Measurements from ENCODE around the gene LIPG. TPM values are rescaled to one million over a fixed set of nuclear protein-coding genes. Genes with fewer than 3 reads are reported as not detected.

LIPG gene
- total RNA-seq, 1 experiment from 2014 or later: 57.8 TPM

DNA sequence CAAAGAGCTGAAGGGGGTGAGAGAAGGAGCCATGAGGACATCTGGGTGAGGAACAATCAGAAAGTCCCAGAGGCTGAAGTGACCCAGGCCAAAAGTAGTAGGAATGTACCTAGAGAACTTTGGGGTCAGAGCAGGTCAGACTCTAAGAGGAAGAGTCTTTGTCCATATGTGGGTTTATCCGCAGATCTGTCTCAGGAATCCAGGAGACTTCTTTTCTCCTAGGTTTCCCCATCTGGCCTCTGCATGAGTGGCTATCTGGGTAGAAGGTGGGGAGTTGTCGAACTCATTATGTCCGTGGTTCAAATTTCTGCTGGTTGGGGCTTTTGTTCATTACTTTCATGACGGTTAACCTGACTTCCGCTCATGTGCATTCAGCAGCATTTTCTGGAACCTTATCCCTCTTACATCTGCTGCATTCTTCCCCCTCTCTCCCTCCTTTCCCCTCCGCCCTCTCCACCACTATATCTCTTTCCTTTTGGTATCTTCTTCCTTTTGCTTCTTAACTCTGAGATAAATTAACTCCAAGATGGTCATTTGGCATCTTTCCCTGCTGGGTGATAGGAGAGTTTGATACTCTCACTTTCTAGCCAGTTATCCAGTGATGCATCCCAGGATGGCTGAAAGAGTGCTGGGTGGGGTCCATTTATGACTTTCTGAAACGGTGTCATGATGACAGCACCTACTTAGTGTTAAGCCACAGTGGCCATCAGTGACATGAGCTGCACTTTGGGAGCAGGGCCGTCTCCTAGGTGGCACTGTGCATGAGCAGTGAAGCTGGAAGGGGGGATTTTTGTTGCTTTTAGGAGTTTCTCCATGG, 2.1 kb downstream of the LIPG start:
- TF ChIP-seq CTCF (IDR thresholded peaks at IDR 0.05; ENCODE audit: unreplicated experiment): no peak
- intact Hi-C loops (cut with micrococcal nuclease): loop anchor here (2.0 kb wide), 1 partner anchor 127 kb away; no protein-coding TSS in a partner anchor
- H3K9me3 Mint-ChIP-seq (ENCODE audit: unreplicated experiment): no peaks in the 10 kb centered on the region
- CTCF ChIA-PET: interaction anchor here (1.4 kb wide), 1 partner anchor 165 kb away, joined by 3 read pairs; no protein-coding TSS in a partner anchor
- peak overlapping the region; percentile 66 for H3K4me3 Mint-ChIP-seq (ENCODE audit: unreplicated experiment)
- H3K27ac Mint-ChIP-seq (ENCODE audit: low read depth, unreplicated experiment): no peak overlapping the region
- DNase-seq (ENCODE audit: unreplicated experiment): no peak
- BruUV-seq (replicated peaks): no TSS peak
- POLR2A ChIA-PET: interaction anchor here (0.7 to 1.3 kb wide), 3 partner anchors 22 to 168 kb away, joined by 3 to 4 read pairs (median 3); partner anchors contain the start of gene C18orf32
- peaks cover 10% of the 10 kb centered on the region for H3K36me3 Mint-ChIP-seq (ENCODE audit: insufficient read depth, unreplicated experiment)
- peaks cover 49% of the 10 kb centered on the region for H3K4me1 Mint-ChIP-seq (ENCODE audit: insufficient read depth, unreplicated experiment)
- no peaks in the 10 kb centered on the region for H3K27me3 Mint-ChIP-seq (ENCODE audit: insufficient read depth, unreplicated experiment)

DNA sequence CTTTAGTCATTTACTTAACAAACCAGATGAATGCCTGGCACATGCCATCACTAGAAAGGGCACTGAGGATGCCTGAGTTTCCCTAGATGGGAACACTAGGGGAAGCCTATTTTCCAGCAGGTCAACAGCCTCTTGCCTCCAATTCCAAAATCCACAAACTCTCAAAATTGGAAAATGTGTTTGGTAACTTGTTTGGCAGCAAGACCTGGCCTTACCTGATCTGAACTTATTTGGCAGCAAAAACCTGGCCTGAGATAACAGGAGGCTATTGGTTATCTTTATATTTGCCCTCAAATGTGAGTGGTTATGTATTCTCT, 2.6 kb downstream of the LIPG start:
- intact Hi-C loops (cut with micrococcal nuclease): no loop called here
- H3K27me3 Mint-ChIP-seq (ENCODE audit: insufficient read depth, unreplicated experiment): no peaks in the 10 kb centered on the region
- POLR2A ChIA-PET: interaction anchor here (0.8 kb wide), 1 partner anchor 77 kb away, joined by 3 read pairs; the partner anchor contains the start of gene C18orf32
- no peak for TF ChIP-seq CTCF (IDR thresholded peaks at IDR 0.05; ENCODE audit: unreplicated experiment)
- H3K4me3 Mint-ChIP-seq (ENCODE audit: unreplicated experiment): no peak overlapping the region
- peaks cover 55% of the 10 kb centered on the region for H3K4me1 Mint-ChIP-seq (ENCODE audit: insufficient read depth, unreplicated experiment)
- H3K36me3 Mint-ChIP-seq (ENCODE audit: insufficient read depth, unreplicated experiment): peaks cover 10% of the 10 kb centered on the region
- DNase-seq (ENCODE audit: unreplicated experiment): no peak
- CTCF ChIA-PET: no interaction called here
- H3K27ac Mint-ChIP-seq (ENCODE audit: low read depth, unreplicated experiment): no peak overlapping the region
- BruUV-seq (replicated peaks): no TSS peak
- no peaks in the 10 kb centered on the region for H3K9me3 Mint-ChIP-seq (ENCODE audit: unreplicated experiment)

DNA sequence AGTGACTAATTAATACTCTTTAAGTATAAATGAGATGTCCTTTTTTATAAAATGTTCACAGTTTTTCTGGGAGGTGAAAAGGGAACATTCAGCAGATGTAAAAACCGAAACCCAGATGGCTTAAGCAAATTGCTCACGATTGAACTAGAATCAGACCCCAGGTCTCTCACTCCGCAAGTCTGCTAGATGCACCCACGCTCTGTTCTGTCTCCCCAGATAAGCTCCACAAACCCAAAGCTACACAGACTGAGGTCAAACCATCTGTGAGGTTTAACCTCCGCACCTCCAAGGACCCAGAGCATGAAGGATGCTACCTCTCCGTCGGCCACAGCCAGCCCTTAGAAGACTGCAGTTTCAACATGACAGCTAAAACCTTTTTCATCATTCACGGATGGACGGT, 3.2 kb downstream of the LIPG start:
- TF ChIP-seq CTCF (IDR thresholded peaks at IDR 0.05; ENCODE audit: unreplicated experiment): no peak
- Mint-ChIP-seq H3K9me3 (ENCODE audit: unreplicated experiment) (no peaks in the 10 kb centered on the region), H3K4me3 (ENCODE audit: unreplicated experiment) (no peak overlapping the region), H3K4me1 (ENCODE audit: insufficient read depth, unreplicated experiment) (peaks cover 61% of the 10 kb centered on the region), H3K36me3 (ENCODE audit: insufficient read depth, unreplicated experiment) (peaks cover 10% of the 10 kb centered on the region), H3K27me3 (ENCODE audit: insufficient read depth, unreplicated experiment) (no peaks in the 10 kb centered on the region), H3K27ac (ENCODE audit: low read depth, unreplicated experiment) (no peak overlapping the region)
- CTCF ChIA-PET: interaction anchor here (0.6 to 1.9 kb wide), 3 partner anchors 199 to 293 kb away, joined by 3 to 10 read pairs (median 4); no protein-coding TSS in a partner anchor
- intact Hi-C loops (cut with micrococcal nuclease): no loop called here
- no peak for DNase-seq (ENCODE audit: unreplicated experiment)
- no TSS peak for BruUV-seq (replicated peaks)
- POLR2A ChIA-PET: no interaction called here

DNA sequence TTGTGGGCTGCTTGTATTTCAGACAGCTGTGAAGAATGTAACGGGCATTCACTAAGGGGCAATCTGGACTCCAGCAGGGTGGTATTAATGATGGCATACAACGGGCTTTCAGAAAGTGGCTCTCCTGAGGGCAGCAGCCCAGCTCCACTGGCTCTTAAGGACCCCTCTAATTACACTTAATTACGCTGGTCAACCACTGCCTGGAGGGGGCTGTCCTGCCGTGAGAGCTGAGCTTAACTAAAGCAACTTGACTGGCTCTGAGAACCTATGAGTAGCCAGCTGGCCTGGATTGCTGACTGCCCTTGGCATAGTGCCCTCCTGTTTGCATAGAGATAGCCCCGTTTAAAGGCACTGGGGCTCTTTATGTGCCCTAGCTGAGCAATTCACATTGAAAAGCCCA, 3.8 kb downstream of the LIPG start:
- Mint-ChIP-seq H3K4me3 (ENCODE audit: unreplicated experiment) (no peak overlapping the region), H3K9me3 (ENCODE audit: unreplicated experiment) (no peaks in the 10 kb centered on the region), H3K4me1 (ENCODE audit: insufficient read depth, unreplicated experiment) (peaks cover 62% of the 10 kb centered on the region), H3K36me3 (ENCODE audit: insufficient read depth, unreplicated experiment) (peaks cover 15% of the 10 kb centered on the region), H3K27me3 (ENCODE audit: insufficient read depth, unreplicated experiment) (no peaks in the 10 kb centered on the region), H3K27ac (ENCODE audit: low read depth, unreplicated experiment) (no peak overlapping the region)
- no TSS peak for BruUV-seq (replicated peaks)
- no peak for DNase-seq (ENCODE audit: unreplicated experiment)
- no peak for TF ChIP-seq CTCF (IDR thresholded peaks at IDR 0.05; ENCODE audit: unreplicated experiment)
- ChIA-PET POLR2A (no interaction called here), CTCF (interaction anchor here (0.6 to 1.9 kb wide), 4 partner anchors 36 to 293 kb away, joined by 3 to 10 read pairs (median 4); no protein-coding TSS in a partner anchor)
- intact Hi-C loops (cut with micrococcal nuclease): no loop called here
